GM18858 (cell line): ENCODE measurements around the gene PHF21B.
"Not testable (repeated sequence)": the region's sequence is repeated elsewhere in the genome, so short reads cannot be mapped to it uniquely, and the experiment has no call there.

Experiments
- ATAC-seq: cut with Tn5 transposase; IDR thresholded peaks from one replicate; pipeline ENCODE4 v1.9.1; 2021; ENCODE audit not compliant: unreplicated experiment

PHF21B gene

DNA sequence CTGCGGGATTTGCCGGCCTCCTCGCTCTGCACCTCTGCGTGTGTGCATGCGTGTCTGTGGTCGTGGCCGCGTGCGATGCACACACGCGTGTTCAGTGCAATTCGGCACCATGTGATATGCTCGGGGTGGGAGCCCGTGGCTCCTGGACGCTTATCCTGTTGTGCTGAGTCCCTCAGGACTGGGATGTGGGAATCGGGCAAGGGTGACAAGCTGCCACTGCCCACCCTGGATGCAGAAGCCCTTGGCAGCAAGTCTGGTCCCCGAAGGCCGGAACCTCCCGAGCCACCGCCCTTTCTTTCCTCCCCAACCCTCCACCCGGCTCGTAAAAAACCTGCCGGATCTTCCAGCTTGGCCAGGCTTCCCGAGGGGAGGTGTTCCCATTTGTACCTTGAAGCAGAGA, 128.2 kb downstream of the PHF21B start:
- ATAC-seq = no peak

DNA sequence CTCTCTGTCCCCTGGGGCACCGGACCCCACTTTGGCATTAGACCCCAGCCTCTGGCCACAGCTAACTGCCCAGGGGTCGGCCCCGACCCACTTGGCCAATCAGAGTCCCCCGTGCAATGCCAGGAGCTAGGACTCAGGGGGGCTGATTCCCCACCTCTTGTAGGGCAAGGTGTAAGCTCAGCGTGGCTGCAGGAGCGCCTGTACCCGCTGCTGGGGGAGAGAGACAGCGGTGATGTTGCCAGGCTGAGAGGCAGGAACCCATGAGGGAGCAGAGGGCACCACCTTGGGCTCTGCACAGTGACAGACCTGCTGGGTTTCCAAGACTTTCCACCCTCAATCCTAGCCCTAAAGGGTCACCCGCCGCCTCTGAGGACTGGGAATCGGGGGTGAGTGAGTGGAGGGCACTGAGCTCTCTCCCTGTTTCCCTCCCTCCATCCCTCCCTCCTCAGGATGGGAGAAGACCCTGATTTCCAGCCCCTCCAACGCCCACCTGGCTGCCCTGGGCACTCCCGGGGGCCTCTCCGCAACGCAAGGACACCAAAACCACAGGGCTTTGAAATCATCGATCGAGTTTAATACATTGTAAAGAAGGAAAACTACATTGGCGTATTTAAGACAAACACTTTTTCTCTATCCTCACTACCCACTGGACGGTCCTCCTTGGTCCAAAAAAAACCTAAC, 129.1 kb downstream of the PHF21B start:
- no peak for ATAC-seq

DNA sequence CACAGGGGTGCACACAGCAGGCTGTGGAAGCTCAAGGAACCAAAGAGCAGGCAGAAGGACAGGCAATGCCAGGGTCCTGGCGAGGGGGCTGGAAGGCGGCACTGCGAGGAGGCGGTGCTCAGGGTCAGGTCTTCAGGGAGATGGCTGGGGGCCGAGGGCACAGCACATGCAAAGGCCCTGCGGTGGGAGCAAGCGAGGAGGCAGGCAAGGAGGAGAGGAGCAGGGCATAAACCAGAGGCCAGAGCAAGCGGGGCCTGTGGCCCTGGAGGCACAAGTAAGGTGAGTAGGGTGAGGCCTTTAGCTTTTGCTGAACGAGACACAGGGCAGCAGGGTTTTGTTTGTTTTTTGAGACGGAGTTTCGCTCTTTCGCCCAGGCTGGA, 130.5 kb downstream of the PHF21B start:
- ATAC-seq = no peak

DNA sequence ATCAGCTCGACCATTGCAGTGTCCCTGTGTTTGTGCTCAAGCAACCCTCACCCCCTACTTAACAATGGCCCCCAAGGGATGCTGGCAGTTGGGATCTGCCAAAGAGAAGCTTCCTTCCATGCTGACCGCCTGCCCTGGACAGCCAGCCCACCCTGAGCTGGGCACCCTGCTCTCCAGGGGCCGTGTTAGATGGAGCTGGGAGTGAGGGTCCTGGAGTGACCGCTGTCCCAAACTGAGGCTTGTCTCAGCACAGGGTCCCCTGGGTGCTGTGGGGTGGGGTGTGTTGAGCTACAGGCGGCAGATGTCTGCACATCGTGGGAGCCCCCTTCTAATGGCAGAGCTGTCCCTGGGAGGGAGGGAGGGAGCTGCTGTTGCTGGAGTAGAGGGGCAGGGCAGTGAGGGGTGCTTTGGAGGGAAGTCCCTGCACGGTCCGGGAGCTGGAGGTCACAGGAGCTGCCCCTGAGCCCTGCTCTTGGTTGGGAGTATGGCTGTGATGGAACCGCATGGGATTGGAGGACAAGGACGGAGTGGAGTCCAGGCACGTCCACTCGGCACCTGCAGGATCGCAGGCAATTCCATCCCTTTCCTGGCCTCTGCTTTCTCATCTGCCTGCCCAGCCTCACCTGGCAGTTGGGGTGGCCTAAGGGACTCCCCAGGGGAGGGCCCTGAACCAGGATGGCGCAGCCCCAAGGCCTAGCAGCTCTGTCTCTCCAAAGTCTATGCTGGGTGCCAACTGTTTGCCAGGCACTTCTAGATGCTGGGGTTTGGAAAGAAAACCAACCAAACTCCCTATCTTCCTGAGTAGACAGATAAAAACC, 131.1 kb downstream of the PHF21B start:
- ATAC-seq = no peak

DNA sequence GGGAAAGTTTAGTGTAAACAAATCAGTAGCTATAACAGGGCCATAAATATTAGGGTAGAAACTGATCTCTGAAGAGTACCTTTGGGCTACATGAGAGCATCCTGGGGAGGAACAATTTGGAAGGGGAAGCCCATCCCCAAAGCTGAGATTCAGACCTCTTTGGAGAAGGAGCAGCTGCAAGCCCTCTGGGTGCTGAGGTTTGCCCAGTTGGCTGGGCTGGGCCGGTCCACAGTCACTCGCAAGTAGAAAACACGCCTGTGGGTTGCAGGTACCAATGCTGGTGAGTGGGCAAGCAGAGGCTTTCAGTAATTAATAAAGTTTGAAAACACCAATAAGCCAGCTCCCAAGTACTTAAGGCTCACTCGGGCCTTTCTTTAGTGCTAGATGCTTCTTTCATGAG, 132.9 kb downstream of the PHF21B start:
- no peak for ATAC-seq

DNA sequence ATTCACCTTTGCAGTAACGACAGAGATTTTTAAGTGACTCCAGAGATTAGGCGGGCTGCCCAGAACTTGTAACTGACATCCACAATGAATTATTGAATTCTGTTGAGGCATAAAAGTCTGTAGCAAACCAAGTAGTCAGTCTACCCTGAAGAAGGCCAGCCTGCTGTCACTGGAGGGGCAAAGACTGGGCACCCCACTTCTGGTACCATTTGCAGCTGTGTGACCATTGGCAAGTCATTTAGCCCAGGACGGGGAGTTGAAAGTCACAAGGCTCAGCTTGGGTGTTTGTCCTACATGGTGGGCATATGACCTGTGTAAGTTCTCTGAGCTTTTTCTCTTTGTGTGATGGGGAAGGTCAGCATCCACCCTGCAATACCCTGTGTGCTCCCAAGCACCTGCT, 138.0 kb downstream of the PHF21B start:
- no peak for ATAC-seq

DNA sequence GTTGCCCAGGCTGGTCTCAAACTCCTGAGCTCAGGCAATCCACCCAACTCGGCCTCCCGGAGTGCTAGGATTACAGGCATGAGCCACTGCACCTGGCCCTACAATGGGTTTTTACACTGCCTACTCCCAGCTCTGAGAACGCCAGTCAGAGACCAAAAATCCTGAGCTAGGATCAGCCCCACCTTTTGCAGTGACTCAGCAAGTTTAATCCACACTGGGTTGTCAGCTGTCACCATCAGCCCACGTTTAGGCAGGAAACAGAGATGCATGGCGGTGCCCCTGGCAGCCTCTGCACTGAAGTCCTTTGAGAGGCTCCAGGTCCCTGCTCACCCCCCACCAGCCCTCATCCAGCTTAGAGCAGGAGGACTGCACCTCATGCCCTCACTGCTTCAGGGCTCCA, 139.8 kb downstream of the PHF21B start:
- ATAC-seq = no peak

DNA sequence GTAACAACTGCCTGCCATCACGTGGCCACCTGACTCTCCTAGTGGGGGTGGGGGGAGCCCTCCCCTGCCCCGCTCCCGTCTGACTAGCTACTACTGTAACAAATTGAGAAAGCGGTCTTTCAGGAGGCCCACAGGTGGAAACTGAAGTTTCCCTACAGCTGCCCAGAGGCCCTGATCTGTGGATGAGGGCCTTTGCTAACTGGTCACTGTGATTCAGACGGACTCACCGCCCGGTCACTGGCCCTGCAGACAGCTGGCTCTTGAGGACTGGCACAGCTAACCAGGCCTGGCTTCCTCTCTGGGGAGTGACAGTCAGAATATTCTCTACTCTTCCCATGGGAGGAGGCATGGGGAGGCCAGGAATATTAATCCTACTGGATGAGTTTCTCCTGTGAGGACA, 140.6 kb downstream of the PHF21B start:
- ATAC-seq = no peak

DNA sequence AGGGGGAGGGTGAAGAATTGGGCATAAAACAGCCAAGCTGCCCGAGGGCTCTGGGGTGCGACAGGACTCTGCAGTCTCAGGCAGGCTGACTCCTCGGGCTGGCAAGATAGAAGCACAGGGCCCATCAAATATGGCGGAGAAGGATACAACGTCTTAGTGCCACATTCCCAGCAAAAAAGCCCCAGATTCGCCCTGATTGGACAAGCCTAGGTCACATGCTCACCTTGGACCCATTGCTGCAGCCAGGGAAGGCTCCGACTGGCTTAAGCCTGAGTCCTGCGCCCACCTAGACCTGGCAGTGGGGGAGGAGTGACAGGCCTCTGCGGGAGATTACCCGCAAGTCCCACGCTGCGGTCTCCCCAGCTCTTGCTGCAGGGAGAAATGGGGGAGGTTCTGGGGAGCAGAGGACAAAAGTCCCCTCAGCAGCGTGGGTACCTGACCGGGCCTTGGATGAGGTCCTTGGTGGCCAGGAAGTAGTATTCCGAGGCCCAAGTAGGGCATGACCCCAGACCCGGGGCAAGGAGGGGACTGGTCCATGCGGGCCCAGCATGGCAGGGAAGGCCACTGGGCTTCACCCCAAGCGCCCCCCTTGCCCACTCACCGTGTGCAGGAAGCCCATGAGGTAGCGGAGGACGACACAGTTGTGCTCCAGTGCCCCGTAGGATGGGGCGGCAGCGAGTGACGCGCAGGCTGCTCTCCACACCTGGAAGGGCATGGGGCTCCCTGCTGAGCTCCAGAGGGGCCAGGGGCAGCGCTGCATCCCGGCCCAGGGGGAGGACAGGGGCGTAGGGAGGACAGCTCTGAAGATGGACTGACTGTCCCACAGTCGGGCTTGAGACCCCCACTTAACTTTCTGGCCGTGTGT, 144.4 kb downstream of the PHF21B start:
- ATAC-seq = no peak

DNA sequence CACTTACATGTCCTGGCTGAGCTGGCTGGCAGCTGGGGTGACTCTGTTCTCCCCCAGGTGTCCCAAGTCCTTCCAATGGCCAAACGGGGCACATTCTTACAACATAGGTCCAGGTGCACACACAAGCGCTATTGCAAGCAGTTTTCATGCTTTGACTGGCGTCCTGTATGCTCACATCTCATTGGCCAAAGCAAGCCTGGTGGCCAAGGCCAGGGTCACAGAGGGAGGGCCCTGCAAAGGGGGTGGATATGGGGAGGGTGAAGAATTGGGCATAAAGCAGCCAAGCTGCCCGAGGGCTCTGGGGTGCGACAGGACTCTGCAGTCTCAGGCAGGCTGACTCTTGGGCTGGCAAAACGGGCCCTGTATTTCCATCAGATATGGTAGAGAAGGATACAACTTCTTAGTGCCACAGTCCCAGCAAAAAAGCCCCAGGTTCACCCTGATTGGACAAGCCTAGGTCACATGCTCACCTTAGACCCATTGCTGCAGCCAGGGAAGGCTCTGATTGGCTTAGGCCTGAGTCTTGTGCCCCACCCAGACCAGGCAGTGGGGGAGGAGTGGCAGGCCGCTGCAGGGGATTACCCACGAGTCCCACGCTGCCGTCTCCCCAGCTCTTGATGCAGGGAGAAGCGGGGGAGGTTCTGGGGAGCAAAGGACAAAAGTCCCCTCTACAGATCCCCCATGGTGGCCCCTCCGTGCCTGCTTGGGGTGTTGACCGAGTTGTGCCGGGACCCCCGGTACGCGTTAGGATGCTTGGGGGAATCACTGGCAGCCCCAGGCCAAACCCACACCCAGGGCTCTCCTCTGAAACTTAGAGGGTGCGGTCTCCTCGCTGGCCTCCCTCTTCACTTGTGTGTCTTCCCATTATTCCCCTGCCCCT, 146.6 kb downstream of the PHF21B start:
- ATAC-seq = no peak

DNA sequence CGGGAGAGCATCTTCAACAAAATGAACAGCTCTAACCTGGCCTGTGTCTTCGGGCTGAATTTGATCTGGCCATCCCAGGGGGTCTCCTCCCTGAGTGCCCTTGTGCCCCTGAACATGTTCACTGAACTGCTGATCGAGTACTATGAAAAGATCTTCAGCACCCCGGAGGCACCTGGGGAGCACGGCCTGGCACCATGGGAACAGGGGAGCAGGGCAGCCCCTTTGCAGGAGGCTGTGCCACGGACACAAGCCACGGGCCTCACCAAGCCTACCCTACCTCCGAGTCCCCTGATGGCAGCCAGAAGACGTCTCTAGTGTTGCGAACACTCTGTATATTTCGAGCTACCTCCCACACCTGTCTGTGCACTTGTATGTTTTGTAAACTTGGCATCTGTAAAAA, 147.5 kb downstream of the PHF21B start:
- no peak for ATAC-seq

DNA sequence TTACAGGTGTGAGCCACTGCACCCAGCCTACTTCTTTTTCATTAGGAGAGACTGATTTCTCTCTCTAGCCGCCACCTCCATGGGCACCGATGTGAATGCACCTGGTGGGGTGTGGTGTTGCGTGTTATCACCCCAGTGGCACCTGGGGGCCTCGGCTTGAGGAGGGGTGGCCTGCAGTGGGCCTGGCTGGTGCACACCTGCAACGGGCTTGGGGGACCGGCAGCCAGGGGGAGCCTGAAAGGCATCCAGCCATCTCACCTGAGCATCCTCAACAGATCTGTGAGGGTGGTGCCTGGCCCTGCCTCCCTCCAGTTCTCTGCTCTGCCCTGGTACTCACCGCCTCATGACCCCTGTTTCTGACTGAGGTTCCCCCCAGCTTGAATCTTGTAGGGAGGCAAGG, 148.6 kb downstream of the PHF21B start:
- ATAC-seq = no peak

DNA sequence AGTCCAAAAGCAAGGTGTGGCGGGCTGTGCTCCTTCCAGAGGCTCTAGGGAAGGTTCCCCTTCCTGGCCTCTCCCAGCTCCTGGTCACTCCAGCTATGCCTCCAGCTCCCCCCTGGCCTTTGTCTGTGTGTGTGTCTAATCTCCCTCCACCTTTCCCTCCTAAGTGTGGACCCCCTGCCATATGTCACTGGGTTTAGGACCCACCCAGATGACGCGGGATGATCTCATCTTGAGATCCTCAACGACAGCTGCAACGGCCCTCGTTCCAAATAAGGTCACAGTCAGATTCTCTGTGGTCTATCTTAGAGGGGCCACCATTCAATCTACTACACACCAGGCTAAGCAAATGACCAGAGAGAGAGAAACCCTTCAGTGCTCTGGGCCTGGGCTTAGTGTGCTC, 149.5 kb downstream of the PHF21B start:
- ATAC-seq = no peak

DNA sequence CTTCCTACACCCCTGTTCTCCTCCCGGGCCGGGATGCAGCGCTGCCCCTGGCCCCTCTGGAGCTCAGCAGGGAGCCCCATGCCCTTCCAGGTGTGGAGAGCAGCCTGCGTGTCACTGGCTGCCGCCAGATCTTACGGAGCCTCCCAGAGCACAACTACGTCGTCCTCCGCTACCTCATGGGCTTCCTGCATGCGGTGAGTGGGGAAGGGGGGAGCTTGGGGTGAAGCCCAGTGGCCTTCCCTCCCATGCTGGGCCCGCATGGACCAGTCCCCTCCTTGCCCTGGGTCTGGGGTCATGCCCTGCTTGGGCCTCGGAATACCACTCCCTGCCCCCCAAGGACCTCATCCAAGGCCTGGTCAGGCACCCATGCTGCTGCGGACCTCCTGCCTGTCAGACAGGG, 150.2 kb downstream of the PHF21B start:
- ATAC-seq = no peak

DNA sequence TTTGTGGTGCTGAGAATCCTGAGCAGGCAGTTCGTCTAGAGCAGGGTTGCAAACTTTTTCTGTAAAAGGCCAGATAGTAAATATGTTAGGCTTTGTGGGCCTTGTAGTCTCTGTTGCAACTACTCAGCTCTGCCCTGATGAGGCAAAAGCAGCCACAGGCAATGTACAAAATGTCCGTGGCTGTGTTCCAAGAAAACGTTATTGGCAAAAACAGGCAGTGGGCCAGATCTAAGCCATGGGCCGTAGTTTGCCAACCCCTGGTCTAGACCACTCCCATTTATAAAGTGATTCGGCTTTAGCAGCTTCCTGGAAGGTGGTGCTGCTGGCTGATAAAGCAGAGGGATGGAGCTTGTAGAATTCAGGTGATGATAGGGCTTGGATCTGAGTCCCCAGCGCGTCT, 151.0 kb downstream of the PHF21B start:
- not testable (repeated sequence) for ATAC-seq

DNA sequence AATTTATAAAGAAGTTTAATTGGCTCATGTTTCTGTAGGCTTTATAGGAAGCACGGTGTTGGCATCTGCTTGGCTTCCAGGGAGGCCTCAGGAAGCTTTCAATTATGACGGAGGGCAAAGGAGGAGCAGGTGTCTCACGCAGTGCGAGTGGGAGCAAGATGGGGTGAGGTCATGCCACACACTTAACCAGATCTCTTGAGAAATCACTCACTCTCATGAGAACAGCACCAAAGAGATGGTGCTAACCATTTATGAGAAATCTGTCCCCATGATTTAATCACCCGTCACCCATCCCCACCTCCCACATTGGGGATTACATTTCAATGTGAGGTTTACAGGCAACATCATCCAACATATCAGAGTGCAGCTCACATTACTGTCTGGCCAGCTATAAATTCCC, 153.9 kb downstream of the PHF21B start:
- no peak for ATAC-seq

DNA sequence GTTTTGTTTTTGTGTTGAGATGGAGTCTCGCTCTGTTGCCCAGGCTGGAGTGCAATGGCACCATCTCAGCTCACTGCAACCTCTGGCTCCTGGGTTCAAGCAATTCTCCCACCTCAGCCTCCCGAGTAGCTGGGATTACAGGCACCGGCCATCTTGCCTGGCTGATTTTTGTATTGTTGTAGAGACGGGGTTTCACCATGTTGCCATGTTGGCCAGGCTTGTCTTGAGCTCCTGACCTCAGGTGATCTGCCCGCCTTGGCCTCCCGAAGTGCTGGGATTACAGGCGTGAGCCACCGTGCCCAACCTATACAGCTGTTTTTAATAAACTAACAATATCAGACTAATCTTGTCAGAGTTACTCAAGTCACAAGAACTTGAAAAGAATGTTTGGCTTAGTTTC, 155.2 kb downstream of the PHF21B start:
- not testable (repeated sequence) for ATAC-seq

DNA sequence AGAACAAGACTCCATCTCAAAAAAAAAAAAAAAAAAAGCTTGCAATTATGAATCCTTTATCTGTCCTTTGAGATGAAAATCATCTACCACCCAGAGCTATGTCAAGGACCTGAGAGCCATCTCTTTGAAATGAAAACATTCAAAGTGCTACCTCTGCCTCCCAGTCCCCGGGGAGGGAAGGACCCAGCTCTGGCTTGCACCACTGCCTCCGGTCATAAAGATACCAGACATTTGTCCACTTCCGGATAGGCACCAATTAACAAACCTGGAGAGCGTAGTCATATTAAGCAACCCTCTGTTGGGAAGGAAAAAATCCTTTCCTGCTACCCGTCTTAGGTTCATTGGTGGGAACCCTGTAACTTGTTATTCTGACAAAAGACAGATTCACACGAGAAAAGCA, 158.9 kb downstream of the PHF21B start:
- no peak for ATAC-seq

DNA sequence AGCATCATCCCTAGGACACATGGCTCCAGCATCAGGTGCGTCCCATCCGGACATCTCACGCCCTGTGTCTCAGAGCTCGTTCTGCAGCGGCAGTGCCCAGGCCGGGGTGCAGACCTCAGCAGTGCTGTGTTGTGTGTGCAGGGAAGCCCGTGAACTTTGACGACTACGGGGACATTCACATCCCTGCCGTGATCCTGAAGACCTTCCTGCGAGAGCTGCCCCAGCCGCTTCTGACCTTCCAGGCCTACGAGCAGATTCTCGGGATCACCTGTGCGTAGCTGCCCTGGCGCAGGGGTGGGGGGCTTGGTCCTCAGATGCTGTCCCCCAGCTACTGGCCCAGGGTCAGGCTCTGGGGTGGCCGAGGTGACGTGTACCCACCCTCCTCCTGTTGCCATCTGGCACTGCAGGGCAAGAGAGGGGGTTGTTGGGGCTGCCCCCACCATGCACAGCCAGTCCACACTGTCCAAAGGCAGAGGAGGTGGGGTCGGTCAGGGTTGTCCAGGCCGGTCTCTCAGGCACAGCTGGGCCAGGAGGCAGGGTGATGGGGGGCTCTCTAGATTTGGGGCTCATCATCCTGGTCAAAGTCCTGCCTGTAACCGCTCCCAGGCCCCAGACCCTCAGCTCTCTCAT, 160.9 kb downstream of the PHF21B start:
- ATAC-seq = no peak

DNA sequence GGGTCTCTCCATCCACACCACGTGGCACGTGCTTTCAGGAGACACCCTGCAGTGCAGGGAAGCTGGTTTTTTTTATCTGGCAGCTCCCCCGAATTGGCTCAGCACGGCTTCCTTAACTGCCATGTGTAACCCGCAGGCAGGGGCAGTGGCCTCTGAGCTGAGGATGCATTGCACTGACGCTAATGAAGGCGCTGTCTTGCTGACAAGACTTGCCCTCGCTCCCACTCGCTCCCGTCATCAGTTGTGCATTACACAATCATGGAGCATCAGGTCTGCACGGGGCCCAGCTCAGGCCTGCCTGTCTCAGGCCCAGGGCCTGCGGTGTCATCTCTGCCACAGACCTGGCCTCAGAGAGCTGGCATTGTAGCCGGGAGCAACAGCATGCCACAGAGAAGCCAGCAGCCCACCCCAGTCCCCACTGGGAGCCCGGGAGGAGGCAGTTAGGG, 161.5 kb downstream of the PHF21B start:
- no peak for ATAC-seq
